Measurements from ENCODE around the gene TSC22D1. TPM values are rescaled to one million over a fixed set of nuclear protein-coding genes. Genes with fewer than 3 reads are reported as not detected.

TSC22D1 gene
- total RNA-seq, 4 donors from 2014 or later: 199 to 263 (median 248) TPM

DNA sequence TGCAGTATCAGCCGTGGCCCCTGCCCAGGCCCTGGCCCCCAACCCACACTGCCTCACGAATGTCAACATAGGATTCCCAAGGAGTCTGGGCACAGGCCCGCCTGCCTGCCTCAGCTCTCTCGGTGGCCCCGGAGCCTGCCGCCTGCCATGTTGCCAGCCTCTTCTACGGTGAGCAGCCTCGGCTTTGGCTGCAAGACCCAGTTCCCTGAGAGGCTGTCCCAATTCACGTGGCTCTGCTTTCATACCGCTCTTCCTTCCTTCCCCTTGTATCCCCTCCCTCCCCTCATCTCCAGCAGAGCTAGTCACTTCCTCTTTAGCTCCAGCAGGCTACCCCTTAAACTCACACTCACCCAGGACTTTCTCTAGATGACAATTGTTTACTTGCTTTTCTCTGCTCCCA lies 159.8 kb downstream of the TSC22D1 start:
- 78% methylated on average over 10 of the region's 10 CpGs for WGBS
- H3K9me3 ChIP-seq: no peaks in the 10 kb centered on the region
- no peaks in the 10 kb centered on the region for H3K4me1 ChIP-seq
- no peak overlapping the region for H3K27ac ChIP-seq (replicated peaks in 1 of 4)
- no peak for DNase-seq (ENCODE audit: extremely low spot score)
- H3K27me3 ChIP-seq: no peaks in the 10 kb centered on the region
- intact Hi-C loops (cut with DNase I): no loop called here
- H3K36me3 ChIP-seq: no peaks in the 10 kb centered on the region
- TF ChIP-seq POLR2AphosphoS5 (IDR thresholded peaks at IDR 0.05) (no peak), EP300 (IDR thresholded peaks at IDR 0.05) (no peak), POLR2A (IDR thresholded peaks at IDR 0.05; ENCODE audit: low read depth) (no peak)
- TF ChIP-seq, protein P1, sequence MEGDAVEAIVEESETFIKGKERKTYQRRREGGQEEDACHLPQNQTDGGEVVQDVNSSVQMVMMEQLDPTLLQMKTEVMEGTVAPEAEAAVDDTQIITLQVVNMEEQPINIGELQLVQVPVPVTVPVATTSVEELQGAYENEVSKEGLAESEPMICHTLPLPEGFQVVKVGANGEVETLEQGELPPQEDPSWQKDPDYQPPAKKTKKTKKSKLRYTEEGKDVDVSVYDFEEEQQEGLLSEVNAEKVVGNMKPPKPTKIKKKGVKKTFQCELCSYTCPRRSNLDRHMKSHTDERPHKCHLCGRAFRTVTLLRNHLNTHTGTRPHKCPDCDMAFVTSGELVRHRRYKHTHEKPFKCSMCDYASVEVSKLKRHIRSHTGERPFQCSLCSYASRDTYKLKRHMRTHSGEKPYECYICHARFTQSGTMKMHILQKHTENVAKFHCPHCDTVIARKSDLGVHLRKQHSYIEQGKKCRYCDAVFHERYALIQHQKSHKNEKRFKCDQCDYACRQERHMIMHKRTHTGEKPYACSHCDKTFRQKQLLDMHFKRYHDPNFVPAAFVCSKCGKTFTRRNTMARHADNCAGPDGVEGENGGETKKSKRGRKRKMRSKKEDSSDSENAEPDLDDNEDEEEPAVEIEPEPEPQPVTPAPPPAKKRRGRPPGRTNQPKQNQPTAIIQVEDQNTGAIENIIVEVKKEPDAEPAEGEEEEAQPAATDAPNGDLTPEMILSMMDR (IDR thresholded peaks at IDR 0.05): no peak
- no peak overlapping the region for H3K4me3 ChIP-seq

DNA sequence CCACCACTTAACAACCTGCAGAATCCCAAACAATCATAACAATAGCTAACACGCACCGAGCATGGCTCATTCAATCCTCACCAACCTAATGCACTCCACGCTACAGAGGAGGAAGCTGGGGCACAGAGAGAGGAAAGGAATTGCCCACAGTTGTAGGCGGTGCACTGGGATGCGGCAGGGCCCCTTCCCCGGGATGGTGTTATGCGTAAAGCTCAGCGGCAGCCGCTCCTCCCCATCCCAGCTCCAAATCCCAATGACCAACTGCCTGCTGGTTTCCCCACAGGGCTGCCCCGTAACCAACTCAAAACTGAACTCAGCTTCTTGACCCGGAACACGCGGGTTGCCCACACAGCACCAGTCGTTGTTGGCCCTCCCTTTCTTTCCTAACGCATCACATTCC lies 160.3 kb downstream of the TSC22D1 start:
- intact Hi-C loops (cut with DNase I): no loop called here
- TF ChIP-seq POLR2AphosphoS5 (IDR thresholded peaks at IDR 0.05) (no peak), POLR2A (IDR thresholded peaks at IDR 0.05; ENCODE audit: low read depth) (no peak)
- no peak for DNase-seq (ENCODE audit: extremely low spot score)

DNA sequence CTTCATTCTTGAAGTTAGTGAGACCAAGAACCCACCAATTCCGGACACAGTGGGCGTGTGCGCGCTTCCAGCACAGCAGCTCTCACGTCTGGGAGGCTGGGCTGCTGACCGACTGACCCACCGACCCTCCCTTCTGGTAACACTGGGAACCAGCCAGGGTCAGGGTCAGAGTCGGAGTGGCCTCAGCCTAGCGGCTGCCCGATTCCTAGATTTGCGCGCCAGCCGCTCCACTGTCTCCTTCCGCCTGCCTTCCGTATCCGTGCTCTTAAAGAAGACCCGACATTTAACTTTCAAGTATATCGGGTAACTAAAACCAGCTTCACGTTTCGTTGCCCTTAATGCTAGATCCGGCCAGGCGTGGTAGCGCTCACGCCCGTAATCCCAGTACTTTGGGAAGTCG lies 161.4 kb downstream of the TSC22D1 start:
- no peaks in the 10 kb centered on the region for H3K4me1 ChIP-seq
- no peak overlapping the region for H3K4me3 ChIP-seq
- H3K9me3 ChIP-seq: no peaks in the 10 kb centered on the region
- no peak overlapping the region for H3K27ac ChIP-seq (replicated peaks in 1 of 4)
- no peaks in the 10 kb centered on the region for H3K27me3 ChIP-seq
- intact Hi-C loops (cut with DNase I): no loop called here
- no peak for DNase-seq (ENCODE audit: extremely low spot score)
- TF ChIP-seq, protein P1 (IDR thresholded peaks at IDR 0.05): no peak
- no peak for TF ChIP-seq EP300 (IDR thresholded peaks at IDR 0.05)
- no peaks in the 10 kb centered on the region for H3K36me3 ChIP-seq
- 94% methylated on average over 26 of the region's 26 CpGs for WGBS

More for the DNA sequence above, 160.3 kb downstream of the TSC22D1 start:
- Histone ChIP-seq H3K4me1 (no peaks in the 10 kb centered on the region), H3K27ac (replicated peaks in 1 of 4) (no peak overlapping the region), H3K9me3 (no peaks in the 10 kb centered on the region), H3K27me3 (no peaks in the 10 kb centered on the region), H3K4me3 (no peak overlapping the region), H3K36me3 (no peaks in the 10 kb centered on the region)
- 85% methylated on average over 15 of the region's 15 CpGs for WGBS

DNA sequence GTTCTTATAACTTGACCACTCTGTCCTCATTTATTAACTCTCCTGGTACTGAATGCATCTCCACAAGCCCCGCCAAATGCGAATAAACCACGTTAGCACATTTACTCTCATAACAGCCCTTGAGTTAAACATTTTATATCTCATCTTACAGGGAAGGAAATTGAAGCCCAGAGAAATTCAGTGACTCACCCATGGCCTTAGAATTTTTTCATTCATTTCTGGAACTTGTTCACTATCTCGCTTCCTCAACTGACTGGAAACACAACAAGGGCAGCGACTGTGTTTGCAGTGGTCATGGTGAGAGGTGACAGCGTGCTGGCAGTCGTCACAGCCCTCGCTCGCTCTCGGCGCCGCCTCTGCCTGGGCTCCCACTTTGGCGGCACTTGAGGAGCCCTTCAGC lies 163.0 kb downstream of the TSC22D1 start:
- no peaks in the 10 kb centered on the region for H3K4me1 ChIP-seq
- WGBS: 90% methylated on average over 13 of the region's 13 CpGs
- no peaks in the 10 kb centered on the region for H3K9me3 ChIP-seq
- no peaks in the 10 kb centered on the region for H3K36me3 ChIP-seq
- H3K27ac ChIP-seq (replicated peaks in 1 of 4): no peak overlapping the region
- no peaks in the 10 kb centered on the region for H3K27me3 ChIP-seq
- H3K4me3 ChIP-seq: no peak overlapping the region
- TF ChIP-seq, protein P1 (IDR thresholded peaks at IDR 0.05): no peak
- no peak for TF ChIP-seq POLR2AphosphoS5 (IDR thresholded peaks at IDR 0.05)
- TF ChIP-seq POLR2A (IDR thresholded peaks at IDR 0.05; ENCODE audit: low read depth): no peak
- no peak for TF ChIP-seq EP300 (IDR thresholded peaks at IDR 0.05)
- DNase-seq (ENCODE audit: extremely low spot score): no peak
- intact Hi-C loops (cut with DNase I): no loop called here

DNA sequence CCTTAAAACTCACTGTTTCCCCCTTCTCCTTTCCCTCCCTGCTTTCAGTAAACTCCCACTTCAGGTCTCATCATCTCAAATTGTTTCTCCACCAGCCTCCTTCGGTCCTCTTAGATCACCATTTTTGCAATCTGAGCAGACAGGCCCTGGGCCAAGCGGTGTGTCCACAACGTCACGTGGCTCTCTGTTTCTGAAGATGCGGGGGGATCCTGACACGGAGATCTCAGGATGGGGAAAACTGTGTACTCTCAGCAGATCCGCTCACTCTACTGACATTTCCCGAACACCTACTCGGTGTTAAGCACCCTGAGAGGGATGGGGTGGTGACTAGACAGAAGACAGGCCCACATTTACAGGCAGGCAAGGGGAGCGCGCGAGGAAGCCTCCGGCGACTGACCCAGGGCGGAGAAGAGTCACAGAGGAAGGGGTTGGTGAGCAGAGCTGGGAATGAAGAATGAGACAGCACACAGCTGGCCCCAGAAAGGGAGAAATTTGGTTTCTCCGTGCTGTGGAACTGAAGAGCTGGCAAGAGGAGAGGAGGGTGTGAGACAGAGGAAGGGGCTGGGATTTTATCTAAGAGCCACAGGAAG lies 163.7 kb downstream of the TSC22D1 start:
- Histone ChIP-seq H3K4me3 (no peak overlapping the region), H3K27me3 (no peaks in the 10 kb centered on the region), H3K9me3 (no peaks in the 10 kb centered on the region), H3K4me1 (no peaks in the 10 kb centered on the region), H3K27ac (replicated peaks in 1 of 4) (no peak overlapping the region), H3K36me3 (no peaks in the 10 kb centered on the region)
- TF ChIP-seq POLR2AphosphoS5 (IDR thresholded peaks at IDR 0.05) (no peak), POLR2A (IDR thresholded peaks at IDR 0.05; ENCODE audit: low read depth) (no peak), EP300 (IDR thresholded peaks at IDR 0.05) (no peak)
- TF ChIP-seq, protein P1 (IDR thresholded peaks at IDR 0.05): no peak
- WGBS: 72% methylated on average over 16 of the region's 16 CpGs
- intact Hi-C loops (cut with DNase I): no loop called here
- DNase-seq (ENCODE audit: extremely low spot score): no peak
